GM12801 (cell line): ENCODE measurements around the gene PLEKHA4.

Experiments
- CTCF ChIP-seq: IDR thresholded peaks from one replicate; pipeline ENCODE4 v1.5.1; 2011; ENCODE audit warnings: control low read depth; ENCODE audit not compliant: insufficient read length; ENCODE audit errors: extremely low read depth

The PLEKHA4 gene

GRCh38 chr19:48854103-48854502 lies 14.3 kb downstream of the PLEKHA4 start:
- TF ChIP-seq CTCF, result no peak

GRCh38 chr19:48853483-48853882 lies 14.9 kb downstream of the PLEKHA4 start:
- no peak for TF ChIP-seq CTCF

DNA sequence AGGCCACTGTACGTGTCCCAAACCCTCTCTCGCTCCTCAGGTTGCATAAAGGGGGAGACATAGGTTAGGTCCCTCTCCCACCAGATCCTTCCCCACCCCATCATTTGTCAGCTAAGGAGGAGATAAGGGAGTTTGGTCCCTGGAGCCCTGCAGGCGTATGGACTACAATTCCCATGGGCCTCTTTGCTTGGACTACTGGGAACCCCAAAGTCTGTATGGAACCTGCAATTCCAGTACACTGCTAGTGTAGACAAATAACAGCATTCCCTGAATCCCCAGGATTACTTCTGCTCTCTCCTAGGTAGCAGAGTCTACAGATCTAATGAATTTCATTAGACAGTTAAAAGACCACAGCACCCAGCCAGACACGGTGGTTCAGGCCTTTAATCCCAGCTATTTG lies 16.1 kb downstream of the PLEKHA4 start:
- no peak for TF ChIP-seq CTCF

DNA sequence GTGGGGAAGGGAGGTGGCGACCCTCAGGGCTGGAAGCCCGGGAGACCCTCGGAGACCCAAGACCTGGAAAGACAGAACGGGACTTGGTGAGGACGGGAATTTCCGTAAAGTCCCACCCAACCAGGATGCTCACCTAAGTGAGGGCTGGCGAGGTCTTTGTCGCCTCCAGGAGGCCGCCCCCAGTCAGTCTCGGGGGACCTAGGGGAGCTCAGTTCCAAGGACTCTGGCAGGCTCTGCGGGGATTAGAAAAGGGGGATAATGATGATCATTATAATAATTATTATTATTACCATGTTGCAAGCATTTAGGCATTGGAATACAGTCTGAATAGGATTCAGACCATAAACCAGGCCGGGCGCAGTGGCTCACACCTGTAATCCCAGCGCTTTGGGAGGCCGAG lies 23.0 kb downstream of the PLEKHA4 start:
- TF ChIP-seq CTCF, result no peak

DNA sequence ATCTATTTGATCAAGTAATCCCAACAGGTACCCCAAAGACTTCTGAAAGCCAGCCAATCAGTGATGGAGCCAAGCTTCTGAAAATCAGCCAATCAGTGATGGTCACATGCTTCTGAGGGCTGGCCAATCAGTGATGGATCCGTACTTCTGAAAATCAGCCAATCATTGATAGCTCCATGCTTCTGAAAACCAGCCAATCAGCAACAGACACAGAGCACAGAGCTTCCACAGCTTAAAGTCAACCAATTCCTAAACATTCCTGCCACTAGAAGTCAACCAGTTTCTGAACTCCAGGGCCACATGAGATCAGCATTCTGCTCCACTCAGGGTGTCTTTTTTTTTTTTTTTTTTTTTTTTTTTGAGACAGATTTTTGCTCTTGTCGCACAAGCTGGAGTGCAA lies 23.9 kb downstream of the PLEKHA4 start:
- no peak for TF ChIP-seq CTCF

- no peak for TF ChIP-seq CTCF
Measured at GRCh38 chr19:48842789-48843162, 25.6 kb downstream of the PLEKHA4 start.

GRCh38 chr19:48841571-48841970 lies 26.8 kb downstream of the PLEKHA4 start:
- no peak for TF ChIP-seq CTCF

DNA sequence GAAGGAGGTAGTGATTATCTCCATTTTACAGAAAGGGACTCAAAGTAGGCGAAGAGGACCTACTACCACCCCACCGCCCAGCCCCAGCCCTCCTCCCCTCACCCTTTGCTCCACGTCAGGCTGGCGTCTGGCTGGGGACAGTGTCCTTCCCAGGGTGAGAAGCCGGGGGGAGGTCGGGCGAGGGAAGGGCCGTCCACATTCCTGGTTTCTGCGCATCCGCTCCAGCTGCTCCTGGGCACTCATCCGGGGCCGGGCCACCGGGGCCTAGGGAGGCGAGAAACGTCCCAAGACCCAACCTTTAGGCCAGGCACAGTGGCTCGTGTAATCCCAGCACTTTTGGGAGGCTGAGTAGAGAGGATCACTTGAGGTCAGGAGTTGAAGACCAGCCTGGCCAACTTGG lies 27.4 kb downstream of the PLEKHA4 start:
- TF ChIP-seq CTCF, result no peak
